NT2/D1 (cell line): ENCODE measurements around the gene PDLIM5.

Experiments used
- YY1 ChIP-seq: IDR thresholded peaks from 2 replicates; pipeline ENCODE4 v1.6.1; 2011; ENCODE audit not compliant: insufficient read length, insufficient read depth
- ZNF274 ChIP-seq: IDR thresholded peaks from 2 replicates; pipeline ENCODE4 v1.6.1; 2011; ENCODE audit warnings: mild to moderate bottlenecking, low read depth, low read length

DNA sequence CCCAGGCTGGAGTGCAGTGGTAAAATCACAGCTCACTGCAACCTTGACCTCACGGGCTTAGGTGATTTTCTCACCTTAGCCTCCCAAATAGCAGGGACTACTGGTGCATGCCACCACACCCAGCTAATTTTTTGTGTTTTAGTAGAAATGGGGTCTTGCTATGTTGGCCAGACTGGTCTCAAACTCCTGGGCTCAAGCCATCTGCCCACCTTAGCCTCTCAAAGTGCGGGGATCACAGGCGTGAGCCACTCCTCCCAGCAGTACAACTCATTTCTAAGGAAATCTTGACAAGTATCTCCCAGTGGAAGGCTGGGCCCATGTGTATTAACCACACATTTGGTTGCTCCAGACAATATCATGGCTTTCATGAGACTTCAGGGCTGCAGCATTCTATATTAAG lies 20.4 kb upstream of the PDLIM5 start:
- TF ChIP-seq ZNF274 (no peak), YY1 (no peak)
